GM18951 (cell line): ENCODE data around the gene TEX22.

Experiments used
- POLR2A ChIP-seq: IDR thresholded peaks from 4 replicates; pipeline ENCODE4 v1.6.1; 2011; ENCODE audit warnings: mild to moderate bottlenecking; ENCODE audit not compliant: insufficient read length, insufficient read depth; ENCODE audit errors: extremely low read depth
- in situ Hi-C: fragments of 300-500 bp; cut with MboI; formaldehyde crosslinking; loops from one replicate; pipeline ENCODE4 v1.12.0; 2022; ENCODE audit warnings: low sequenced_read_pairs, mixed read lengths, inconsistent platforms; ENCODE audit not compliant: unreplicated experiment

TEX22 gene

GRCh38 chr14:105450864-105451720 lies 52.8 kb downstream of the TEX22 start:
- no peak for TF ChIP-seq POLR2A
- in situ Hi-C loops = no loop called here

GRCh38 chr14:105452963-105453362 lies 54.6 kb downstream of the TEX22 start:
- in situ Hi-C loops = no loop called here
- TF ChIP-seq POLR2A = no peak

- in situ Hi-C loops = no loop called here
- TF ChIP-seq POLR2A = no peak
These were observed 55.5 kb downstream of the TEX22 start for GRCh38 chr14:105453847-105454246.

- in situ Hi-C loops = no loop called here
- no peak for TF ChIP-seq POLR2A
These were observed 56.8 kb downstream of the TEX22 start for GRCh38 chr14:105455086-105455640.

- in situ Hi-C loops = no loop called here
- TF ChIP-seq POLR2A = no peak
These were observed 57.7 kb downstream of the TEX22 start for GRCh38 chr14:105455766-105456660.

- in situ Hi-C loops = no loop called here
- TF ChIP-seq POLR2A = no peak
These were observed 58.6 kb downstream of the TEX22 start for GRCh38 chr14:105456736-105457617.

- in situ Hi-C loops = no loop called here
- no peak for TF ChIP-seq POLR2A
These were observed 59.7 kb downstream of the TEX22 start for GRCh38 chr14:105458010-105458409.

GRCh38 chr14:105458571-105458970 lies 60.2 kb downstream of the TEX22 start:
- in situ Hi-C loops = no loop called here
- TF ChIP-seq POLR2A = no peak

- TF ChIP-seq POLR2A = no peak
- in situ Hi-C loops = no loop called here
These were observed 61.8 kb downstream of the TEX22 start for GRCh38 chr14:105460116-105460515.

- in situ Hi-C loops = no loop called here
- no peak for TF ChIP-seq POLR2A
These were observed 62.3 kb downstream of the TEX22 start for GRCh38 chr14:105460616-105461015.

GRCh38 chr14:105461903-105462302 lies 63.6 kb downstream of the TEX22 start:
- in situ Hi-C loops = no loop called here
- TF ChIP-seq POLR2A = no peak
